Activated naive CD4-positive, alpha-beta T cell treated with anti-CD3 and anti-CD28 coated beads for 36 hours (primary cell): ENCODE measurements around the gene FAT2. TPM values are rescaled to one million over a fixed set of nuclear protein-coding genes. Genes with fewer than 3 reads are reported as not detected.

ENCODE experiments used
- total RNA-seq, 2 experiments: library from RNA; stranded (reverse); gene quantifications; one replicate each; pipeline ENCODE4 v1.2.3, GENCODE V29; 2021

Gene FAT2
- total RNA-seq, 2 experiments from 2014 or later, result not detected

Other genes starting within 250 kb of the FAT2 start
- not detected for gene SLC36A2, start 243.8 kb downstream of the FAT2 start, total RNA-seq
- 1 to 10 TPM; 2.6 to 3.1 TPM for gene SLC36A1, start 143.7 kb downstream of the FAT2 start, total RNA-seq
- under 1 TPM; 0.20 to 0.45 TPM for gene SPARC, start 95.6 kb upstream of the FAT2 start, total RNA-seq
- 10 to 100 TPM; 87.7 to 92.6 TPM for gene ATOX1, start 167.3 kb upstream of the FAT2 start, total RNA-seq
- gene G3BP1, start 180.6 kb upstream of the FAT2 start, total RNA-seq, result 100 to 1,000 TPM; 220 to 241 TPM